Gastroesophageal sphincter (tissue), 4 donors: ENCODE results near the gene PPARA. TPM values are rescaled to one million over a fixed set of nuclear protein-coding genes. Genes with fewer than 3 reads are reported as not detected.

Experiments used
- ATAC-seq: fragments of 150-250 bp; one replicate; pipeline ENCODE4 v1.9.1; 2016; ENCODE audit warnings: mild to moderate bottlenecking, moderate library complexity
- H3K27ac ChIP-seq, 4 donors: fragments of 200-600 bp; sonication (generic) in 3 of 4; 1 replicate in 3 of 4; 2 replicates in 1 of 4; pipeline ENCODE4 v1.5.1; 2016 to 2019
- H3K27me3 ChIP-seq: fragments of 200-600 bp; sonication (generic); one replicate; pipeline ENCODE4 v1.5.1; 2019
- H3K36me3 ChIP-seq, 2 donors: fragments of 200-600 bp; sonication (generic); one replicate each; pipeline ENCODE4 v1.5.1; 2019; ENCODE audit warnings: control low read depth in 1 of 2
- H3K4me1 ChIP-seq, 3 donors: fragments of 200-600 bp; sonication (generic); 1 replicate in 2 of 3; 2 replicates in 1 of 3; pipeline ENCODE4 v1.5.1; 2016 to 2019; ENCODE audit warnings: control low read depth in 2 of 3
- H3K4me3 ChIP-seq, 2 donors: fragments of 200-600 bp; sonication (generic); one replicate each; pipeline ENCODE4 v1.5.1; 2019; ENCODE audit warnings: mild to moderate bottlenecking in 1 of 2, moderate library complexity in 1 of 2
- H3K9me3 ChIP-seq, 3 donors: fragments of 200-600 bp; sonication (generic); one replicate each; pipeline ENCODE4 v1.5.1; 2017 to 2019; ENCODE audit warnings: control low read depth in 2 of 3
- EP300 ChIP-seq: sonication (generic); formaldehyde crosslinking; IDR thresholded peaks from one replicate; pipeline ENCODE4 v1.6.1; 2017; ENCODE audit warnings: antibody characterized with exemption, mild to moderate bottlenecking
- POLR2A ChIP-seq, 2 donors: fragments of 450-650 bp; IDR thresholded peaks; one replicate each; pipeline ENCODE4 v1.6.1; 2017; ENCODE audit warnings: antibody characterized with exemption in 2 of 2, mild to moderate bottlenecking in 2 of 2, moderate library complexity in 1 of 2
- POLR2AphosphoS5 ChIP-seq: sonication (generic); formaldehyde crosslinking; IDR thresholded peaks from one replicate; pipeline ENCODE4 v1.6.1; 2017; ENCODE audit warnings: antibody characterized with exemption
- WGBS, 2 donors: methylation state at CpG; one replicate each; pipeline ENCODE4 v1.1.5; 2018; ENCODE audit warnings: low coverage in 1 of 2; 5-methylcytosine and 5-hydroxymethylcytosine counted together
- total RNA-seq, 4 donors: library from RNA; depleted of rRNA; stranded (reverse); fragments of >200 nt; gene quantifications; one replicate each; pipeline ENCODE4 v1.1.0, GENCODE V29; 2016
- TF ChIP-seq, protein P1 (sequence below), 4 experiments: fragments of 200-600 bp in 2 of 4; fragments of 450-650 bp in 2 of 4; sonication (generic) in 1 of 4; IDR thresholded peaks; one replicate each; pipeline ENCODE4 v1.5.1; 2017 to 2019; ENCODE audit warnings: antibody characterized with exemption in 4 of 4, mild to moderate bottlenecking in 2 of 4, moderate library complexity in 2 of 4

Gene PPARA
- total RNA-seq, 4 donors from 2014 or later: 19.5 to 28.5 (median 26.9) TPM

DNA sequence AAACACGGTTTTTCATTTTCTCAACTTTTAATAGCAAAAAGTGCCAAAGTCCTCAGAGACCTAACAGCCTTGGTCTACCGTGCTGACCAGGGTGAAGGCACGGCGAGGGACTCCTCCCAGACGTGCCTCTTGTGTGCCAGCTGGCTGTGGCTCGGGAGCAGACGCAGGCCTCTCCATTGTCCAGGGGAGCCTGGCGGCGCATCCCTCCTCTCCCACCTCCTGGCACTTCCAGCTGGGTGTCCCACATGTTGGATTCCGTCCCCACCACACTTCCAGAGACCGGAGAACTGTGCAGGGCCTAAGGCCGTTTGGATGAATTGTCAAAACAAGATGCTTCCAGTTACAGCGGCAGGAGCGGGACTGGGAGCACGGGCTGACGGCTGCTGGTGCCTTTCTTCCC is 88.2 kb downstream of the PPARA start:
- Histone ChIP-seq H3K27ac (peak overlapping the region; percentile 51 to 80 (median 62)), H3K36me3 (peaks cover 0 to 54% of the 10 kb centered on the region in 2 donors), H3K4me3 (no peak overlapping the region), H3K4me1 (peaks cover 0 to 37% (median 1%) of the 10 kb centered on the region in 3 donors), H3K27me3 (no peaks in the 10 kb centered on the region), H3K9me3 (no peaks in the 10 kb centered on the region)
- TF ChIP-seq, protein P1, sequence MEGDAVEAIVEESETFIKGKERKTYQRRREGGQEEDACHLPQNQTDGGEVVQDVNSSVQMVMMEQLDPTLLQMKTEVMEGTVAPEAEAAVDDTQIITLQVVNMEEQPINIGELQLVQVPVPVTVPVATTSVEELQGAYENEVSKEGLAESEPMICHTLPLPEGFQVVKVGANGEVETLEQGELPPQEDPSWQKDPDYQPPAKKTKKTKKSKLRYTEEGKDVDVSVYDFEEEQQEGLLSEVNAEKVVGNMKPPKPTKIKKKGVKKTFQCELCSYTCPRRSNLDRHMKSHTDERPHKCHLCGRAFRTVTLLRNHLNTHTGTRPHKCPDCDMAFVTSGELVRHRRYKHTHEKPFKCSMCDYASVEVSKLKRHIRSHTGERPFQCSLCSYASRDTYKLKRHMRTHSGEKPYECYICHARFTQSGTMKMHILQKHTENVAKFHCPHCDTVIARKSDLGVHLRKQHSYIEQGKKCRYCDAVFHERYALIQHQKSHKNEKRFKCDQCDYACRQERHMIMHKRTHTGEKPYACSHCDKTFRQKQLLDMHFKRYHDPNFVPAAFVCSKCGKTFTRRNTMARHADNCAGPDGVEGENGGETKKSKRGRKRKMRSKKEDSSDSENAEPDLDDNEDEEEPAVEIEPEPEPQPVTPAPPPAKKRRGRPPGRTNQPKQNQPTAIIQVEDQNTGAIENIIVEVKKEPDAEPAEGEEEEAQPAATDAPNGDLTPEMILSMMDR (IDR thresholded peaks at IDR 0.05): no peak
- TF ChIP-seq EP300 (no peak), POLR2A (IDR thresholded peaks at IDR 0.05) (no peak), POLR2AphosphoS5 (no peak)
- 31 to 71% methylated on average over 5 to 15 of the region's 16 CpGs for WGBS, 2 donors
- ATAC-seq: no peak

GRCh38 chr22:46239261-46240048 is 89.1 kb downstream of the PPARA start:
- Histone ChIP-seq H3K27ac (peak overlapping the region in 2 of 4 donors; percentile 67 to 80), H3K36me3 (peaks cover 0 to 63% of the 10 kb centered on the region in 2 donors), H3K9me3 (no peaks in the 10 kb centered on the region), H3K27me3 (no peaks in the 10 kb centered on the region), H3K4me3 (no peak overlapping the region), H3K4me1 (peaks cover 0 to 31% (median 0%) of the 10 kb centered on the region in 3 donors)
- WGBS, 2 donors: 81 to 86% methylated on average over 9 to 12 of the region's 20 CpGs
- TF ChIP-seq POLR2A (IDR thresholded peaks at IDR 0.05): no peak
- TF ChIP-seq POLR2AphosphoS5: no peak
- no peak for TF ChIP-seq EP300
- TF ChIP-seq, protein P1 (IDR thresholded peaks at IDR 0.05): no peak
- ATAC-seq: no peak

- Histone ChIP-seq H3K27me3 (no peaks in the 10 kb centered on the region), H3K36me3 (peaks cover 0 to 66% of the 10 kb centered on the region in 2 donors), H3K4me1 (peaks cover 0 to 37% (median 0%) of the 10 kb centered on the region in 3 donors), H3K9me3 (no peaks in the 10 kb centered on the region), H3K4me3 (no peak overlapping the region), H3K27ac (peak overlapping the region in 1 of 4 donors; percentile 27)
- ATAC-seq: no peak
- TF ChIP-seq POLR2A (IDR thresholded peaks at IDR 0.05): no peak
- TF ChIP-seq EP300: no peak
- TF ChIP-seq POLR2AphosphoS5: no peak
- TF ChIP-seq, protein P1 (IDR thresholded peaks at IDR 0.05): no peak
- no CpG with 5 or more reads among the region's 2 CpGs for WGBS, 2 donors
Measured at GRCh38 chr22:46240073-46240472, 89.7 kb downstream of the PPARA start.

GRCh38 chr22:46240506-46240905 is 90.2 kb downstream of the PPARA start:
- Histone ChIP-seq H3K4me3 (no peak overlapping the region), H3K9me3 (no peaks in the 10 kb centered on the region), H3K4me1 (peaks cover 0 to 41% (median 0%) of the 10 kb centered on the region in 3 donors), H3K36me3 (peaks cover 0 to 64% of the 10 kb centered on the region in 2 donors), H3K27me3 (no peaks in the 10 kb centered on the region), H3K27ac (no peak overlapping the region)
- TF ChIP-seq POLR2A (IDR thresholded peaks at IDR 0.05): no peak
- TF ChIP-seq, protein P1 (IDR thresholded peaks at IDR 0.05): no peak
- no peak for TF ChIP-seq POLR2AphosphoS5
- no peak for TF ChIP-seq EP300
- WGBS, 2 donors: 85 to 88% methylated on average over 5 of the region's 6 CpGs
- no peak for ATAC-seq

- WGBS, 2 donors: 70 to 77% methylated on average over 6 to 7 of the region's 7 CpGs
Measured at GRCh38 chr22:46240907-46241306, 90.6 kb downstream of the PPARA start.

More at GRCh38 chr22:46240907-46241306, 90.6 kb downstream of the PPARA start:
- no peak overlapping the region for H3K27ac ChIP-seq
- TF ChIP-seq, protein P1 (IDR thresholded peaks at IDR 0.05): no peak
- TF ChIP-seq POLR2AphosphoS5 (no peak), POLR2A (IDR thresholded peaks at IDR 0.05) (no peak), EP300 (no peak)
- H3K27me3 ChIP-seq: no peaks in the 10 kb centered on the region
- H3K36me3 ChIP-seq: peaks cover 0 to 60% of the 10 kb centered on the region in 2 donors
- no peak for ATAC-seq
- H3K9me3 ChIP-seq: no peaks in the 10 kb centered on the region
- H3K4me3 ChIP-seq: no peak overlapping the region
- H3K4me1 ChIP-seq: peaks cover 0 to 45% (median 0%) of the 10 kb centered on the region in 3 donors
